Epidermal melanocyte (primary cell): Measurements from ENCODE around the gene TRMT11.
"Not testable (repeated sequence)": the region's sequence is repeated elsewhere in the genome, so short reads cannot be mapped to it uniquely, and the experiment has no call there.

ENCODE experiments used
- DNase-seq: peaks from one replicate; pipeline ENCODE4 v3.0.0; 2011; ENCODE audit warnings: low spot score; ENCODE audit not compliant: insufficient read length

Gene TRMT11

DNA sequence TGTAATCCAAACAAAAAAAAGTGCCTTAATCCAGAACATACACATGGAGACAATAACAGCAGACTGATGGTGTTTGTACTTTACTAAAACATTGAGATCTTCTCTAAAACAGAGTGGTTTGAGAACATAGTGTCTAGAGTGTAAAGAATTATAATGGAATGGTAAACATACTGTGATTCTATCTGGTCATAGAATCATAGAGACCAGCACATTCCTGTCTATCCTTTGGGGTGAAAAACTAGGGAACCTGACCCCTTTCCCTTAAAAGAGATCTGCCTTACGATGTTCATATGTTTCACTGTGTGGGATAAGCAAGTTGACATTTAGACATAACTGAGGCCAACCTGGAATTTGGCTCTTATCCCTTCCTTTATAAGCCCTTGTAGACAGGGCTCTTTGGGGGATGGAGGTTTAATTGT lies 55.7 kb downstream of the TRMT11 start:
- DNase-seq, result no peak

DNA sequence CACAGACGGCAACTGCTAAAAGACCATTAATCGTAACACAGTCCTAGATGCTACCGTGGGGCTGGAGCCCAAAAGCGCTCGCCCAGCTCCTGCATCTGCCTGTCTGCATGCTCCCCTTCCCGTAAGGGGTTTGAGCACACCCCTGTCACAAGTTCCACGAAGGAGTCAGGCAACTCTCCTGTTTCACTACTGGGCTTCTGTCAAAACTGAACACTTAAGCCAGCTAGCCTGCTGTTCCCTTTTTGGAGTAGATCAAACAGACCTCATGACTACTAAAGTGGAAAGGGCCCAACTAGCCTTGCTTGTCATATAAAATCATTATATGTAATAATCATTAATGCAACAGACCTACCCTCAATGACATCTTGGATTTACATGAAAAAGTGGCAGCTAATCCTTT lies 61.3 kb downstream of the TRMT11 start:
- no peak for DNase-seq

GRCh38 chr6:126048635-126049034 lies 62.3 kb downstream of the TRMT11 start:
- DNase-seq, result no peak

DNA sequence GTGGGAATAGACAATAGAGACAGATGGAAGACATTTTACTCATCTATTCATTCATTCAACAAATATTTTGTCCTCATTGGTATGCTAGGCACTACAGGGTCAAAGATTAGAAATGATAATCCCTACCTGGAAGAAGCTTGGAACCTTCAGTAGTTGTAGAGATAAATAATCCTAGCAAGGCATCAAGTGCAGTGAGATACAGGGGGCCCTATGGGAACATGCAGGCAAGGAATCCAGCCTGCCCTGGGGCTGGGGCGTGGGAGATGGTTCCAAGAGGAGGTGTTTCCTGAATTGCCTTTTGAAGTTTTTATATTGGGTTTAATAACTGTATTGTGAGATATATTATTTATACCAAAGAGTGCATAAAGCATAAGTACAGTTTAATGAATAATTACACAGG lies 64.5 kb downstream of the TRMT11 start:
- no peak for DNase-seq

GRCh38 chr6:126051791-126052190 lies 65.5 kb downstream of the TRMT11 start:
- no peak for DNase-seq

DNA sequence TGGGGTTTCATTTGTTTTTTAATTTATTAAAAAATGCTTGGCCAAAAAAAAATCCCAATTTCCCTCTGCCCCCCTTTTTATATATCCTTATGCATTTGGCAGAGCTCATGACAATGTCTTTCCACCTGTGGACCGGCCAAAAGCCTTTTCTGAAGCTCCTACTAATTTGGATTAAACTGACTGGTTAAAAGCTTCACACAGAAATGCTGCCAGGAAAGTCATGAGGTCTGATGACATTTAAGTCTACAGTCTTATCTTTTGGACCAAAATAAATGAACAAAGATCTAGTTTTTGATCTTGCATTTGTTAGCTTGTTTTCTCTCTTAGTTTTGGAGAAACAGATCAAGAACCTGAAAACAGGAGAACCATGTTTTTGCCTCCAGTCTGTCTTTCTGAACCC lies 66.1 kb downstream of the TRMT11 start:
- no peak for DNase-seq

- no peak for DNase-seq
Observed at GRCh38 chr6:126054258-126054702, 67.9 kb downstream of the TRMT11 start.

DNA sequence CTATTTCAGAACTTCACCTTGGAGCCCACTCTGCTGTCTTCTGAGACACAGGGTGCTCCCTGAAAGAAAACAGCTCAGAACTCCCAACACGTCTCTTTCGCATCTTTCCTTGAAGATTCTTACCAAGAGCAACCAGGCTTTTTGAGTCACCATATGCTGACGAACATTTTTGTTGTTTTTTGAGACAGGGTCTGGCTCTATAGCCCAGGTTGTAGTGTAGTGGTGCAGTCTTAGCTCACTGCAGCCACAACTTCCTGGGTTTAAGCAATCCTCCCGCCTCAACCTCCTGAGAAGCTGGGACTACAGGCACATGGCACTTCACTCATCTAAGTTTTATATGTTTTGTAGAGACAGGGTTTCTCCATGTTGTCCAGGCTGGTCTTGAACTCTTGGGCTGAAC lies 68.5 kb downstream of the TRMT11 start:
- no peak for DNase-seq

DNA sequence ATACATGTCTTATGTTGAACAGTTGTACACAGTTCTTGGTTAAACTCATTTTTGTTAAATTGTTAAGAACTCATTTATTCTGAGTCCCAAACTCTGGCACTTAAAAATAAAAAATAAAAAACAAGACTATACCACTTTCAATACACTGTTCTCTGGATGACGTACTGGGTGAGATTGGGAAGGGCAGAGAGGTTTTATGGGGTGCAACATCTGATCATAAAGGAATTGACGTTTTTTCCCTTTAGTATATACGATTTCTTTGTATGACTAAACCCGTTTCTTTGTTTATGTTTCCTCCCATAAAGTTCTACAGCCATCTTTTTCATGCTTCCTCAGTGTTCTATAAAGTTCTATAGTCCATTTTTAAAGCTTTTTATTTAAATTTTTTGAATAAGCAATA lies 69.1 kb downstream of the TRMT11 start:
- DNase-seq, result no peak

DNA sequence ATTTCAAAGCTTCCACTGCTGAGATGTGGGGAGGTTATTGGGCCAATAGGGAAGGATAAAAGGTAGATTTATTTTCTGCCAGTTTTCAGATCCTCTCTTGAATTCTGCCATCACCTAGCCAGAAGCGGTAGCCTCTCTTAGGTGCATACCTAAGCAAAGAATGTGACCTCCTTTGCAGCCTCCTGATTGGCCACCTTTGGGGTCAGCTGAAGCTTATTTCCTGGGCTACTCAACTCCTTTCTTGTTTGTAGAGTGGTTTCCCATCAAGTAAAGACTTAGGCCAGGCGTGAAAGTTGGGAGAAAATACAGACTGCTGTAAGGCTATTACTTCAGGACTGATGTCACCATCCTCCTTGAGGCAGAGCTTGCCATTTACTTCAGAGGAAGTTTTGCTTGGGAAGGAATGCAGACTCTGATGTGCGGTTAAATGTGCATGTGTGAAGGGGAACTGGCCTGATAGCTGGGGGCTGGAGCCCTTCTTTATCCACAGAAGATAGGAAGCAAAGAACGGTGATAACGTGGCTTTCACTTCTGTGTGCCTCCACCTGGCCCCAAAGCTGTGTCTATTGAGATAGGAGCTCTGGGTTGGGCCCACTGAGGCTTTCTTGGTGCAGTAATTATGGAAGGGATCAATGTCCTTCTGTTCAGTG lies 70.1 kb downstream of the TRMT11 start:
- no peak for DNase-seq

DNA sequence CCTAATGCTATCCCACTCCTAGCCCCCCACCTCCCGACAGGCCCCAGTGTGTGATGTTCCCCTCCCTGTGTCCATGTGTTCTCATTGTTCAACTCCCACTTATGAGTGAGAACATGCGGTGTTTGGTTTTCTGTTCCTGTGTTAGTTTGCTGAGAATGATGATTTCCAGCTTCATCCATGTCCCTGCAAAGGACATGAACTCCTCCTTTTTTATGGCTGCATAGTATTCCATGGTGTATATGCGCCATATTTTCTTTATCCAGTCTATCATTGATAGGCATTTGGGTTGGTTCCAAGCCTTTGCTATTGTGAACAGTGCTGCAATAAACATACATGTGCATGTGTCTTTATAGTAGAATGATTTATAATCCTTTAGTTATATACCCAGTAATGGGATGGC lies 71.7 kb downstream of the TRMT11 start:
- DNase-seq, result not testable (repeated sequence)

- no peak for DNase-seq
Observed at GRCh38 chr6:126060400-126060799, 74.1 kb downstream of the TRMT11 start.

GRCh38 chr6:126063512-126064146 lies 77.3 kb downstream of the TRMT11 start:
- no peak for DNase-seq

DNA sequence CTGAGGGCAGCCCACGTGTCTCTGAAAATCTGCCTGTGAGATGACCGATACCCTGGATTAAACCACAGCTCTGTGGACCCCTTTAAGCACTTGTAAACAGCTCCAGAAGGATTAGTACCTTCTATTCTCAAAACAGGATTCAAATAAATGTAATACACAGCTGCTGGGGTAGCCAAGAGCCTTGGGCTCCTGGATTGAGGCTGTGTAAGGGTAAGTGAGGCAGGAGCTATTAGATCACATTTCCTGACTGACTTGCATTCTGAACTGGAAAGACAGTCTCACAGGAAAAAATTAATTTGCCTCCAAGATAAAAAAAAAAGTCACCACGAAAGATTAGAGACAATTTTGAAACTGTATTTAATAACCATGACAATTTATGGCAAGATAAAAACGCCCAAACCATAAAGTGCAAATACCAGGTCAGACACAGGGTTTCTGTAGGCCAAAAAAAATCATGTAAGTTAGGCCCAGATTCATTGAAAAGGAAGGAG lies 78.0 kb downstream of the TRMT11 start:
- no peak for DNase-seq

GRCh38 chr6:126064748-126065401 lies 78.5 kb downstream of the TRMT11 start:
- no peak for DNase-seq

DNA sequence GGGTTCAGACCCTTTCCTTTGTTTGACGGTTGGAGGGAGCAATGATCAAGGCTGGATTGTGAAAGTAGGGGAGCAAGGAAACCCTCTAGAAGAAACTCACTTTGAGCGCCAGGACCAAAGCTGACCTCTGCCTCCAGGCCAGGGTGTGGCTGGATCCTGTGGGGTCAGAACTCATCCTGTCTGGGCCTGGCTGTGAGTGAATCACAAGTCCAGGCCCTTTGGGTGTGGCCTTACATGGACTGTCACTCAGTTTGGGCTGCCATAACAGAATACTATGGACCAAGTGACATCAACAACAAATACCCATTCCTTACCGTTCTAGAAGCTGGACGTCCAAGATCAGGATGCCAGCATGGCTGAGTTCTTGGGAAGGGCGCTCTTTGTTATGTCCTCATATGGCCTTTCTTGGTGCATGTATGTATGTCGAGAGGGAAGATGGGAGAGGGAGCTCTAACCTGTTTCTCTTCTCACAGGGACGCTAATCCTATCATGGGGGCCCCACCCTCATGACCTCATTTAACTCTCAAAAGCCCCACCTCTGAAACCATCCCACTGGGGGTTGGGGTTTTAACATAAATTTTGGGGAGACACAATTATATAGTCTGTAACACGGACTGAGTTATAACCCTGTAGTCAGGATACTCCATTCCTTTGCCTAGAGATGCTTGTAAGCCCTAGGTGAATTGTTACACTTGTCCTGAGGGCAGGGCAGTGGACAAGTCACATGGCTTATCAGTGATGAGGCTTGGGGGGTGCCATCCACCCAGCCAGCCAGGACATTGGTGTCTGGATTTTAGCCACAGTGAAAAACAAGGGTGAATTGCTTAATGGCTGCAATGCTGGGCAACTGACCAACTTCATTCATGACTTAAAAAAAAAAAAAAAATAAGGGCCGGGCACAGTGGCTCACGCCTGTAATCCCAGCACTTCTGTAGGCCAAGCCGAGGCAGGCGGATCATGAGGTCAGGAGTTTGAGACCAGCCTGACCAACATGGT lies 80.0 kb downstream of the TRMT11 start:
- DNase-seq, result no peak

GRCh38 chr6:126067073-126067472 lies 80.7 kb downstream of the TRMT11 start:
- DNase-seq, result no peak

DNA sequence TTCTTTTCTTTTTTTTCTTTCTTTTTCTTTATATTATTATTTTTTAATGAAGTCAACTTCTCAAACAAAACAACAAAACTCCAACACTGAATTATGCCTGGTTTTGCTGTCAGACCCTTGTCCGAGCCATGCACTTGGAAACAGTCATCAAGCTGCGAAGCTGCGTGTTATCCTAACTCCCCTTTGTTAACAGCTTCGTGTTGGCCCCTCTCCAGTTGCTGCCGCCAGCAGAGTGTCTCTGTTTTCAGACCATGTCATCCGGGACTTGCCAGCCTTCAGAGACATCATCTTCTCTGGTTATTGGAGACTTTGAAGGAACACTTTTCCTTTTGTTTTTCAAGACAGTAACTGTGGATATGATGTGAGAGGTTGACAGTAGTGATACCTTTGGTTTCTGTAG lies 83.1 kb downstream of the TRMT11 start:
- no peak for DNase-seq

- no peak for DNase-seq
Observed at GRCh38 chr6:126071000-126071647, 84.8 kb downstream of the TRMT11 start.

- no peak for DNase-seq
Observed at GRCh38 chr6:126072172-126072571, 85.8 kb downstream of the TRMT11 start.

GRCh38 chr6:126072834-126073233 lies 86.5 kb downstream of the TRMT11 start:
- no peak for DNase-seq
